ENCODE measurements around the gene ASRGL1.

DNA sequence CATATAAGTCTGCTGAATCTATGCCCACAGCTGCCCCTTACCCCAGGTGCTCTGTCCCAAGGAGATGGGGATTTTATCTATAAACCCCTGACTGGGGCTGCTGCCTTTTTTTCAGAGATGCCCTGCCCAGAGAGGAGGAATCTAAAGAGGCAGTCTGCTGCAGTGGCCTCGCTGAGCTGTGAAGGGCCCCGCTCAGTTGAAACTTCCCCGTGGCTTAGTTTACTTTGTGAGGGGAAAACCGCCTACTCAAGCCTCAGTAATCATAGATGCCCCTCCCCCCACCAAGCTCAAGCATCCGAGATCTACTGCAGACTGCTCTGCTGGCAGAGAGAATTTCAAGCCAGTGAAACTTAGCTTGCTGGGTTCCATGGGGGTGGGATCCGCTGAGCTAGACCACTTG is 31.0 kb upstream of the ASRGL1 start:
- no peak for TF ChIP-seq MXI1 (IDR thresholded peaks at IDR 0.05; ENCODE audit: low read depth, low read length)
- TF ChIP-seq, protein P1, sequence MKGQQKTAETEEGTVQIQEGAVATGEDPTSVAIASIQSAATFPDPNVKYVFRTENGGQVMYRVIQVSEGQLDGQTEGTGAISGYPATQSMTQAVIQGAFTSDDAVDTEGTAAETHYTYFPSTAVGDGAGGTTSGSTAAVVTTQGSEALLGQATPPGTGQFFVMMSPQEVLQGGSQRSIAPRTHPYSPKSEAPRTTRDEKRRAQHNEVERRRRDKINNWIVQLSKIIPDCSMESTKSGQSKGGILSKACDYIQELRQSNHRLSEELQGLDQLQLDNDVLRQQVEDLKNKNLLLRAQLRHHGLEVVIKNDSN (IDR thresholded peaks at IDR 0.05; ENCODE audit: borderline replicate concordance, low read depth), result no peak
- TF ChIP-seq, protein P2, sequence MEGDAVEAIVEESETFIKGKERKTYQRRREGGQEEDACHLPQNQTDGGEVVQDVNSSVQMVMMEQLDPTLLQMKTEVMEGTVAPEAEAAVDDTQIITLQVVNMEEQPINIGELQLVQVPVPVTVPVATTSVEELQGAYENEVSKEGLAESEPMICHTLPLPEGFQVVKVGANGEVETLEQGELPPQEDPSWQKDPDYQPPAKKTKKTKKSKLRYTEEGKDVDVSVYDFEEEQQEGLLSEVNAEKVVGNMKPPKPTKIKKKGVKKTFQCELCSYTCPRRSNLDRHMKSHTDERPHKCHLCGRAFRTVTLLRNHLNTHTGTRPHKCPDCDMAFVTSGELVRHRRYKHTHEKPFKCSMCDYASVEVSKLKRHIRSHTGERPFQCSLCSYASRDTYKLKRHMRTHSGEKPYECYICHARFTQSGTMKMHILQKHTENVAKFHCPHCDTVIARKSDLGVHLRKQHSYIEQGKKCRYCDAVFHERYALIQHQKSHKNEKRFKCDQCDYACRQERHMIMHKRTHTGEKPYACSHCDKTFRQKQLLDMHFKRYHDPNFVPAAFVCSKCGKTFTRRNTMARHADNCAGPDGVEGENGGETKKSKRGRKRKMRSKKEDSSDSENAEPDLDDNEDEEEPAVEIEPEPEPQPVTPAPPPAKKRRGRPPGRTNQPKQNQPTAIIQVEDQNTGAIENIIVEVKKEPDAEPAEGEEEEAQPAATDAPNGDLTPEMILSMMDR (IDR thresholded peaks at IDR 0.05), result no peak
